Measurements from ENCODE around the gene OR13C5.

Gene OR13C5

DNA sequence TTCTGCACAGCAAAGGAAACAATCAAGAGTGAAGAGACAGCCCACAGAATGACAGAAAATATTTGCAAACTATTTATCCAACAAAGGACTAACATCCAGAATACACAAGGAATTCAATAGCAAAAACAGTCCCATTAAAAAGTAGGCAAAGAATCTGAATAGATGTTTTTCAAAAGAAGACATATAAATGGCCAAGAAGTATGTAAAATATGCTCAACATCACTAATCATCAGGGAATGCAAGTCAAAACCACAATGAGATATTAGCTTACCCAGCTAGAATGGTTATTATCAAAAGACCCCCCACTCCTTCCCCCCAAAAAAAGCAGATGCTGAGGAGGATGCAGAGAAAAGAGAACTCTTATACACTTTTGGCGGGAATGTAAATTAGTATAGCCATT is 43.7 kb downstream of the OR13C5 start:
- no peaks in the 10 kb centered on the region for H3K79me2 ChIP-seq (ENCODE audit: low read length)
- no peak overlapping the region for H2AFZ ChIP-seq (ENCODE audit: low read length)
- no peaks in the 10 kb centered on the region for H3K27me3 ChIP-seq (replicated peaks; ENCODE audit: insufficient read depth, low read length)
- H3K36me3 ChIP-seq (replicated peaks; ENCODE audit: insufficient read depth, low read length) = no peaks in the 10 kb centered on the region
- H3K4me2 ChIP-seq (ENCODE audit: low read depth, low read length) = no peak overlapping the region
- no peak overlapping the region for H3K4me3 ChIP-seq (ENCODE audit: low read length)
- no peaks in the 10 kb centered on the region for H3K9me2 ChIP-seq (replicated peaks; ENCODE audit: insufficient read depth, low read length)
- no peak overlapping the region for H3K27ac ChIP-seq (ENCODE audit: low read length)
- no peaks in the 10 kb centered on the region for H4K20me1 ChIP-seq (ENCODE audit: insufficient read depth, low read length)
- DNase-seq = no peak
- H3K9ac ChIP-seq (ENCODE audit: low read length) = no peak overlapping the region
- no peaks in the 10 kb centered on the region for H3K4me1 ChIP-seq (ENCODE audit: low read length)
- H3K9me3 ChIP-seq (replicated peaks; ENCODE audit: insufficient read depth, low read length) = no peaks in the 10 kb centered on the region
- TF ChIP-seq, protein P1, sequence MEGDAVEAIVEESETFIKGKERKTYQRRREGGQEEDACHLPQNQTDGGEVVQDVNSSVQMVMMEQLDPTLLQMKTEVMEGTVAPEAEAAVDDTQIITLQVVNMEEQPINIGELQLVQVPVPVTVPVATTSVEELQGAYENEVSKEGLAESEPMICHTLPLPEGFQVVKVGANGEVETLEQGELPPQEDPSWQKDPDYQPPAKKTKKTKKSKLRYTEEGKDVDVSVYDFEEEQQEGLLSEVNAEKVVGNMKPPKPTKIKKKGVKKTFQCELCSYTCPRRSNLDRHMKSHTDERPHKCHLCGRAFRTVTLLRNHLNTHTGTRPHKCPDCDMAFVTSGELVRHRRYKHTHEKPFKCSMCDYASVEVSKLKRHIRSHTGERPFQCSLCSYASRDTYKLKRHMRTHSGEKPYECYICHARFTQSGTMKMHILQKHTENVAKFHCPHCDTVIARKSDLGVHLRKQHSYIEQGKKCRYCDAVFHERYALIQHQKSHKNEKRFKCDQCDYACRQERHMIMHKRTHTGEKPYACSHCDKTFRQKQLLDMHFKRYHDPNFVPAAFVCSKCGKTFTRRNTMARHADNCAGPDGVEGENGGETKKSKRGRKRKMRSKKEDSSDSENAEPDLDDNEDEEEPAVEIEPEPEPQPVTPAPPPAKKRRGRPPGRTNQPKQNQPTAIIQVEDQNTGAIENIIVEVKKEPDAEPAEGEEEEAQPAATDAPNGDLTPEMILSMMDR (IDR thresholded peaks at IDR 0.05; ENCODE audit: low read length) = no peak
- TF ChIP-seq EZH2phosphoT487 (IDR thresholded peaks at IDR 0.05; ENCODE audit: low read length) = no peak
- TF ChIP-seq EZH2 (optimal IDR thresholded peaks at IDR 0.05; ENCODE audit: low read depth, low read length) = no peak
- H3F3A ChIP-seq (ENCODE audit: insufficient read depth, low read length) = no peaks in the 10 kb centered on the region

DNA sequence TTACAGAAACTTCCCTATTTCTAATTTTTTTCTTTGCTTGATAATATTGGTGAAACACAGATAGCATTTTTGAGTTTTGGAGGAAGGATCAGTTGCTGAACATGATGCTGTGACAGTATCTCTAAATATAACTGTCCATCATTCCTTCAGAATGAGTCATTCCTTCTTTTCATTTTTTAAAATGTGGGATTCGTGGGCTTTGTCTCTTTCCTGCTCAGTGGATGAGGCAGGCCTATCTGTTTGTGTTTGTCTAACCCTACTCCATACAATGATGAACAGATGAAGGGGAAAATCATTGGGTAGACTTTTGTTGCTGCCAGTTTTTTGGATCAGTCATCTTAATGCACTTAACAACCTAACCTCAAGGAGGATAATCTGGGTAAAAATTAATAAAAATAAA is 46.0 kb downstream of the OR13C5 start:
- Histone ChIP-seq H3K9ac (ENCODE audit: low read length) (no peak overlapping the region), H3K27ac (ENCODE audit: low read length) (no peak overlapping the region), H3K4me1 (ENCODE audit: low read length) (no peaks in the 10 kb centered on the region), H3F3A (ENCODE audit: insufficient read depth, low read length) (no peaks in the 10 kb centered on the region), H3K79me2 (ENCODE audit: low read length) (no peaks in the 10 kb centered on the region), H2AFZ (ENCODE audit: low read length) (no peak overlapping the region), H3K27me3 (replicated peaks; ENCODE audit: insufficient read depth, low read length) (no peaks in the 10 kb centered on the region), H3K4me2 (ENCODE audit: low read depth, low read length) (no peak overlapping the region), H3K36me3 (replicated peaks; ENCODE audit: insufficient read depth, low read length) (no peaks in the 10 kb centered on the region), H3K4me3 (ENCODE audit: low read length) (no peak overlapping the region), H4K20me1 (ENCODE audit: insufficient read depth, low read length) (no peaks in the 10 kb centered on the region), H3K9me3 (replicated peaks; ENCODE audit: insufficient read depth, low read length) (no peaks in the 10 kb centered on the region), H3K9me2 (replicated peaks; ENCODE audit: insufficient read depth, low read length) (no peaks in the 10 kb centered on the region)
- no peak for DNase-seq
- TF ChIP-seq, protein P1 (IDR thresholded peaks at IDR 0.05; ENCODE audit: low read length) = no peak
